ENCODE data around the gene SF3B1. TPM values are rescaled to one million over a fixed set of nuclear protein-coding genes. Genes with fewer than 3 reads are reported as not detected.

Gene SF3B1
- total and polyA plus RNA-seq, 2 of the 13 experiments (the other 11 are each of a cell fraction or from before 2014, with no cell fraction given), result 387 to 750 TPM

DNA sequence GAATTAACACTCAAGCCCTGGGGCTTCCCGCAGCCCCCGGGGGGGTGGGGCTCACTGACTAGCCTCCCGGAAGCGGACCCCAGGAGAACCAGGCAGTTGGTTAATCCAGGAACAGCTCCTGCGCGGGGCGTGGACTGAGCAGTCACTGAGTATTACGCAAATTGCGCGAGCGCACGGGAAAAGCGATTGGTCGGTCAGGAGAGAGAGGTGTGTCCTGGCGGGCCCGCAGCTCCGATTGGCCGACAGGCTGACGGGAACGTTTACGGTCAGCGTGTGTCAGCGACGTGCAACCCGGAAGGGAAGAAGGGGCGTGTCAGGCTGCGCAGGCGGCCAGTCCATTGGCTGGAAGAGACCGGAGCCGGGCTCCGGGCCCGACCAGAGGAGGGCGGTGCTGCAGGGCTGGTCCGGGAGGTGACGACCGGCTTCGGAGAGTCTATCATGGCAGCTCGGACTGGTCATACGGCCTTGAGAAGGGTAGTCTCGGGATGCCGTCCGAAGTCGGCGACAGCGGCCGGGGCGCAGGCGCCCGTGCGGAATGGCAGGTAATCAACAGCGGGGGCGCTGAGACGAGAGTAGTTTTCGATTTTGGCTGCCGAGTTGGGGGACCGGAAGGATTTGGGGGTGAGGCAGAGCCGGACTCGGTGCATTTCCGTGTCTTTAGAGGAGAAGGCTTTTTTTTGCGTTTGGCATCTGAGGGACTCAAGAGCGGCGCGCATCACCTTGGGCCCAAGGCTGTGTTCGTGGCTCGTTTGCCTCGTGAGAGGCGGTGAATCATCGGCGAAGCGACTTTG lies 18.5 kb upstream of the SF3B1 start, which contains the start of gene COQ10B (continued):
- TF ChIP-seq, protein P1, sequence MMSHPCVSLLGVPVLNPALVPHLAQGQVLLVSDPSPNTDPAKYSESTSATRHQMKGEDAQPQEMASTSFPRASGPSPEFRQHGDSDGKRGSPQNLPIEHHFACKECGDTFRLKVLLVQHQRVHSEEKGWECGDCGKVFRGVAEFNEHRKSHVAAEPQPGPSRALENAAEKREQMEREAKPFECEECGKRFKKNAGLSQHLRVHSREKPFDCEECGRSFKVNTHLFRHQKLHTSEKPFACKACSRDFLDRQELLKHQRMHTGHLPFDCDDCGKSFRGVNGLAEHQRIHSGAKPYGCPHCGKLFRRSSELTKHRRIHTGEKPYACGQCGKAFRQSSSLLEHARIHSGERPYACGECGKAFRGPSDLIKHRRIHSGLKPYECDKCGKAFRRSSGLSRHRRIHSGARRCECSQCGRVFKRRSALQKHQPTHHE (CRISPR knock-in tag; IDR thresholded peaks at IDR 0.05; ENCODE audit: borderline replicate concordance), result peak; percentile 54; the same call in 1 of the 2 replicates
- no peak; the same call in 1 of the 2 replicates for TF ChIP-seq ZBTB21 (CRISPR knock-in tag; IDR thresholded peaks at IDR 0.05)
- TF ChIP-seq GLI4 (CRISPR knock-in tag; IDR thresholded peaks at IDR 0.05; ENCODE audit: borderline replicate concordance), result no peak
- no peak for TF ChIP-seq NFIB (CRISPR knock-in tag; IDR thresholded peaks at IDR 0.05; ENCODE audit: borderline replicate concordance)
- peak; percentile 9 for TF ChIP-seq SKI (IDR thresholded peaks at IDR 0.05; ENCODE audit: partially characterized antibody)
- TF ChIP-seq ZNF589 (CRISPR knock-in tag; conservative IDR thresholded peaks at IDR 0.05), result no peak
- 0 out of 2 replicates have a peak, but pooled peaks have one; percentile 3 for TF ChIP-seq NFE2L2 (IDR thresholded peaks at IDR 0.05; ENCODE audit: low read length)
- TF ChIP-seq IRF2 (CRISPR knock-in tag; IDR thresholded peaks at IDR 0.05), result no peak; the same call in none of the 2 replicates
- TF ChIP-seq ZNF557 (CRISPR knock-in tag; IDR thresholded peaks at IDR 0.05), result peak; percentile 72
- no peak for TF ChIP-seq ZNF510 (CRISPR knock-in tag; IDR thresholded peaks at IDR 0.05; ENCODE audit: low read depth)
- peak; percentile 76 for TF ChIP-seq MYC (CRISPR knock-in tag; IDR thresholded peaks at IDR 0.05; ENCODE audit: borderline replicate concordance)
- TF ChIP-seq JDP2 (CRISPR knock-in tag; IDR thresholded peaks at IDR 0.05; ENCODE audit: borderline replicate concordance), result no peak
- peak; percentile 81; the same call in 1 of the 2 replicates for TF ChIP-seq ZNF607 (CRISPR knock-in tag; IDR thresholded peaks at IDR 0.05; ENCODE audit: borderline replicate concordance)
- TF ChIP-seq TOE1 (CRISPR knock-in tag; IDR thresholded peaks at IDR 0.05), result no peak; the same call in 1 of the 2 replicates
- peak; percentile 61; the same call in 1 of the 2 replicates for TF ChIP-seq HMG20B (CRISPR knock-in tag; conservative IDR thresholded peaks at IDR 0.05)
- peak; percentile 85; the same call in 2 of the 3 replicates for TF ChIP-seq MXI1 (IDR thresholded peaks at IDR 0.05; ENCODE audit: borderline replicate concordance, low read depth, low read length)
- TF ChIP-seq, protein P2, sequence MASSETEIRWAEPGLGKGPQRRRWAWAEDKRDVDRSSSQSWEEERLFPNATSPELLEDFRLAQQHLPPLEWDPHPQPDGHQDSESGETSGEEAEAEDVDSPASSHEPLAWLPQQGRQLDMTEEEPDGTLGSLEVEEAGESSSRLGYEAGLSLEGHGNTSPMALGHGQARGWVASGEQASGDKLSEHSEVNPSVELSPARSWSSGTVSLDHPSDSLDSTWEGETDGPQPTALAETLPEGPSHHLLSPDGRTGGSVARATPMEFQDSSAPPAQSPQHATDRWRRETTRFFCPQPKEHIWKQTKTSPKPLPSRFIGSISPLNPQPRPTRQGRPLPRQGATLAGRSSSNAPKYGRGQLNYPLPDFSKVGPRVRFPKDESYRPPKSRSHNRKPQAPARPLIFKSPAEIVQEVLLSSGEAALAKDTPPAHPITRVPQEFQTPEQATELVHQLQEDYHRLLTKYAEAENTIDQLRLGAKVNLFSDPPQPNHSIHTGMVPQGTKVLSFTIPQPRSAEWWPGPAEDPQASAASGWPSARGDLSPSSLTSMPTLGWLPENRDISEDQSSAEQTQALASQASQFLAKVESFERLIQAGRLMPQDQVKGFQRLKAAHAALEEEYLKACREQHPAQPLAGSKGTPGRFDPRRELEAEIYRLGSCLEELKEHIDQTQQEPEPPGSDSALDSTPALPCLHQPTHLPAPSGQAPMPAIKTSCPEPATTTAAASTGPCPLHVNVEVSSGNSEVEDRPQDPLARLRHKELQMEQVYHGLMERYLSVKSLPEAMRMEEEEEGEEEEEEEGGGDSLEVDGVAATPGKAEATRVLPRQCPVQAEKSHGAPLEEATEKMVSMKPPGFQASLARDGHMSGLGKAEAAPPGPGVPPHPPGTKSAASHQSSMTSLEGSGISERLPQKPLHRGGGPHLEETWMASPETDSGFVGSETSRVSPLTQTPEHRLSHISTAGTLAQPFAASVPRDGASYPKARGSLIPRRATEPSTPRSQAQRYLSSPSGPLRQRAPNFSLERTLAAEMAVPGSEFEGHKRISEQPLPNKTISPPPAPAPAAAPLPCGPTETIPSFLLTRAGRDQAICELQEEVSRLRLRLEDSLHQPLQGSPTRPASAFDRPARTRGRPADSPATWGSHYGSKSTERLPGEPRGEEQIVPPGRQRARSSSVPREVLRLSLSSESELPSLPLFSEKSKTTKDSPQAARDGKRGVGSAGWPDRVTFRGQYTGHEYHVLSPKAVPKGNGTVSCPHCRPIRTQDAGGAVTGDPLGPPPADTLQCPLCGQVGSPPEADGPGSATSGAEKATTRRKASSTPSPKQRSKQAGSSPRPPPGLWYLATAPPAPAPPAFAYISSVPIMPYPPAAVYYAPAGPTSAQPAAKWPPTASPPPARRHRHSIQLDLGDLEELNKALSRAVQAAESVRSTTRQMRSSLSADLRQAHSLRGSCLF (CRISPR knock-in tag; IDR thresholded peaks at IDR 0.05; ENCODE audit: borderline replicate concordance), result no peak
- 0 out of 2 replicates have a peak, but pooled peaks have one; percentile 44 for TF ChIP-seq EEA1 (CRISPR knock-in tag; IDR thresholded peaks at IDR 0.05; ENCODE audit: borderline replicate concordance)
- no peak for TF ChIP-seq KAT2B (IDR thresholded peaks at IDR 0.05; ENCODE audit: borderline replicate concordance, low read depth, low read length)
- TF ChIP-seq, protein P3, sequence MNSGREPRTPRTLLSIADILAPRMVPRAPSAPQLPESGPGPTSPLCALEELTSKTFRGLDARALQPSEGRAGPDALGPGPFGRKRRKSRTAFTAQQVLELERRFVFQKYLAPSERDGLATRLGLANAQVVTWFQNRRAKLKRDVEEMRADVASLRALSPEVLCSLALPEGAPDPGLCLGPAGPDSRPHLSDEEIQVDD (CRISPR knock-in tag; IDR thresholded peaks at IDR 0.05; ENCODE audit: borderline replicate concordance), result no peak
- TF ChIP-seq ZIK1 (CRISPR knock-in tag; IDR thresholded peaks at IDR 0.05; ENCODE audit: borderline replicate concordance, low read depth), result no peak; the same call in 1 of the 2 replicates
- TF ChIP-seq ZFP36L2 (CRISPR knock-in tag; IDR thresholded peaks at IDR 0.05), result no peak
- no peak for TF ChIP-seq HNRNPH1 (optimal IDR thresholded peaks at IDR 0.05; ENCODE audit: low read depth, low read length)
- TF ChIP-seq MEIS2 (CRISPR knock-in tag; IDR thresholded peaks at IDR 0.05), result peak; percentile 67
